Suprapubic skin (tissue), 4 donors: ENCODE data around the gene ZNF22. TPM values are rescaled to one million over a fixed set of nuclear protein-coding genes. Genes with fewer than 3 reads are reported as not detected.

ENCODE experiments used
- DNase-seq, 2 donors: peaks; one replicate each; pipeline ENCODE4 v3.0.0-alpha.2; 2019; ENCODE audit warnings: low spot score in 2 of 2
- H3K27ac ChIP-seq: fragments of 200-600 bp; sonication (generic); one replicate; pipeline ENCODE4 v1.5.1; 2019
- H3K27me3 ChIP-seq: fragments of 200-600 bp; sonication (generic); one replicate; pipeline ENCODE4 v1.5.1; 2019
- H3K36me3 ChIP-seq: fragments of 200-600 bp; sonication (generic); one replicate; pipeline ENCODE4 v1.5.1; 2019
- H3K4me1 ChIP-seq: fragments of 200-600 bp; sonication (generic); one replicate; pipeline ENCODE4 v1.5.1; 2019
- H3K4me3 ChIP-seq: fragments of 200-600 bp; sonication (generic); one replicate; pipeline ENCODE4 v1.5.1; 2019; ENCODE audit warnings: mild to moderate bottlenecking
- H3K9me3 ChIP-seq: fragments of 200-600 bp; sonication (generic); one replicate; pipeline ENCODE4 v1.5.1; 2019
- CTCF ChIP-seq, 2 donors: fragments of 200-600 bp in 1 of 2; fragments of 450-650 bp in 1 of 2; sonication (generic) in 1 of 2; IDR thresholded peaks; one replicate each; pipeline ENCODE4 v1.5.1; 2016 to 2019; ENCODE audit warnings: antibody characterized with exemption in 2 of 2, mild to moderate bottlenecking in 1 of 2, moderate library complexity in 1 of 2
- EP300 ChIP-seq: sonication (generic); formaldehyde crosslinking; IDR thresholded peaks from one replicate; pipeline ENCODE4 v1.6.1; 2017; ENCODE audit warnings: antibody characterized with exemption
- POLR2A ChIP-seq, 2 donors: fragments of 450-650 bp; IDR thresholded peaks; one replicate each; pipeline ENCODE4 v1.6.1; 2017; ENCODE audit warnings: antibody characterized with exemption in 2 of 2, mild to moderate bottlenecking in 2 of 2, moderate library complexity in 2 of 2
- POLR2AphosphoS5 ChIP-seq, 3 donors: sonication (generic); formaldehyde crosslinking; IDR thresholded peaks; one replicate each; pipeline ENCODE4 v1.6.1; 2017; ENCODE audit warnings: antibody characterized with exemption in 3 of 3
- WGBS: methylation state at CpG from one replicate; pipeline ENCODE4 v1.1.5; 2018; 5-methylcytosine and 5-hydroxymethylcytosine counted together
- total RNA-seq, 4 donors: library from RNA; depleted of rRNA; stranded (reverse); fragments of >200 nt; gene quantifications; one replicate each; pipeline ENCODE4 v1.1.0, GENCODE V29; 2016

The ZNF22 gene
- total RNA-seq, 4 donors from 2014 or later = 6.7 to 15.1 (median 8.5) TPM

- TF ChIP-seq POLR2A (IDR thresholded peaks at IDR 0.05) (no peak), POLR2AphosphoS5 (IDR thresholded peaks at IDR 0.05) (no peak), EP300 (no peak), CTCF (IDR thresholded peaks at IDR 0.05) (no peak)
- no peaks in the 10 kb centered on the region for H3K27me3 ChIP-seq
- no peak for DNase-seq
- no peak overlapping the region for H3K4me3 ChIP-seq
- H3K36me3 ChIP-seq = peaks cover 7% of the 10 kb centered on the region
- 48% methylated on average over 4 of the region's 4 CpGs for WGBS
- H3K9me3 ChIP-seq = no peaks in the 10 kb centered on the region
- peak overlapping the region; percentile 88 for H3K27ac ChIP-seq
- peaks cover 72% of the 10 kb centered on the region for H3K4me1 ChIP-seq
Measured at GRCh38 chr10:44995581-44995913, 5.2 kb upstream of the ZNF22 start.

- H3K4me1 ChIP-seq = peaks cover 73% of the 10 kb centered on the region
- no peak for TF ChIP-seq CTCF (IDR thresholded peaks at IDR 0.05)
- peak in 2 of 3 donors; percentile 8 to 9 for TF ChIP-seq POLR2AphosphoS5 (IDR thresholded peaks at IDR 0.05)
- TF ChIP-seq POLR2A (IDR thresholded peaks at IDR 0.05) = no peak
- TF ChIP-seq EP300 = no peak
- DNase-seq = peak in 1 of 2 donors; percentile 81
- H3K4me3 ChIP-seq = no peak overlapping the region
- H3K9me3 ChIP-seq = no peaks in the 10 kb centered on the region
- H3K36me3 ChIP-seq = peaks cover 7% of the 10 kb centered on the region
- 45% methylated on average over 7 of the region's 9 CpGs for WGBS
- peak overlapping the region; percentile 88 for H3K27ac ChIP-seq
- H3K27me3 ChIP-seq = no peaks in the 10 kb centered on the region
Measured at GRCh38 chr10:44995914-44996669, 4.6 kb upstream of the ZNF22 start.

GRCh38 chr10:44997105-44997748 is 3.5 kb upstream of the ZNF22 start:
- DNase-seq = no peak
- Histone ChIP-seq H3K9me3 (no peaks in the 10 kb centered on the region), H3K4me1 (peaks cover 73% of the 10 kb centered on the region), H3K27me3 (no peaks in the 10 kb centered on the region), H3K36me3 (peaks cover 7% of the 10 kb centered on the region), H3K4me3 (no peak overlapping the region), H3K27ac (peak overlapping the region; percentile 88)
- WGBS = 87% methylated on average over 6 of the region's 6 CpGs
- TF ChIP-seq EP300 = no peak
- TF ChIP-seq CTCF (IDR thresholded peaks at IDR 0.05) = no peak
- no peak for TF ChIP-seq POLR2A (IDR thresholded peaks at IDR 0.05)
- TF ChIP-seq POLR2AphosphoS5 (IDR thresholded peaks at IDR 0.05) = no peak

GRCh38 chr10:44998146-44998631 is 2.5 kb upstream of the ZNF22 start:
- Histone ChIP-seq H3K4me3 (no peak overlapping the region), H3K9me3 (no peaks in the 10 kb centered on the region), H3K27me3 (no peaks in the 10 kb centered on the region), H3K36me3 (peaks cover 7% of the 10 kb centered on the region), H3K27ac (peak overlapping the region; percentile 88), H3K4me1 (peaks cover 73% of the 10 kb centered on the region)
- 82% methylated on average over 6 of the region's 6 CpGs for WGBS
- no peak for DNase-seq
- TF ChIP-seq POLR2A (IDR thresholded peaks at IDR 0.05) (no peak), POLR2AphosphoS5 (IDR thresholded peaks at IDR 0.05) (peak in 1 of 3 donors; percentile 26), EP300 (no peak)

- no peaks in the 10 kb centered on the region for H3K27me3 ChIP-seq
- peaks cover 65% of the 10 kb centered on the region for H3K4me1 ChIP-seq
Measured at GRCh38 chr10:45000138-45000751, 478 bp upstream of the ZNF22 start.

More at GRCh38 chr10:45000138-45000751, 478 bp upstream of the ZNF22 start:
- Histone ChIP-seq H3K36me3 (peaks cover 11% of the 10 kb centered on the region), H3K27ac (peak overlapping the region; percentile 97), H3K4me3 (peak overlapping the region; percentile 66), H3K9me3 (no peaks in the 10 kb centered on the region)
- 31% methylated on average over 12 of the region's 12 CpGs for WGBS
- peak; percentile 93 to 94 for DNase-seq
- TF ChIP-seq POLR2AphosphoS5 (IDR thresholded peaks at IDR 0.05) = peak in 2 of 3 donors; percentile 44 to 47
- TF ChIP-seq POLR2A (IDR thresholded peaks at IDR 0.05) = no peak
